NCI-H446 (cell line): ENCODE results near the gene PIP.
"Not testable (repeated sequence)": the region's sequence is repeated elsewhere in the genome, so short reads cannot be mapped to it uniquely, and the experiment has no call there.

Source experiments
- DNase-seq, 2 experiments: peaks; one replicate each; lab custom pipeline; 2025; lab: John Stamatoyannopoulos, UW

PIP gene

DNA sequence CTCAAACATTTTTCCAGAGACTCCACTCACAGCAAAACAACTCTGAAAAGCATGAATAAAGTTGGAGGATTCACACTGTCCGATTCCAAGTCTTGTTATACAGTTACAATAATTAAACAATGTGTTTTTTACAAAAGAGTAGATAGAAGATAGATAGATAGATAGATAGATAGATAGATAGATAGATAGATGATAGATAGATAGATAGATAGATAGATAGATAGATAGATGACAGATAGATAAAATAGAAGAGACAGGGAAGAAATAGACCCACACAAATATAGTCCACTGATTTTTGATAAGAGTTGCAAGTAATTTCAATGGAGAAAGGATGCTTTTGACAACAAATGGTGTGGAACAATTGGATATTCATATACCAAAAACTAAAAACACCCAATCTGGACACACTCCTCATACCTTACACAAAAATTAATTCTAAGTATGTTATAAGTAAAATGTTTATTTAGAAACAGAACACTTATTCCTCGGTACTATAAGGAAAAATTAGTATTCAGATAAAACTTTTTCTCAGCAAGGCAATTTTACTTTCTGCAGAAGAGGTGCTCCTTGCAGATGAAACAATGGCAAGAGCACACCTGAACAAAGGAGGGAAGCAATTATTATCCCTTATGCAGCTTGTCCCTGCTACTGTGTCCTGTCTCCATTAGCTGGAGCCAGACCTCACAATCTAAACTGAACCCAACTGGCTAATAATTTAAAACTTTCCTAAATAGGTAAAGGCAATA, 45.7 kb downstream of the PIP start:
- no peak for DNase-seq

DNA sequence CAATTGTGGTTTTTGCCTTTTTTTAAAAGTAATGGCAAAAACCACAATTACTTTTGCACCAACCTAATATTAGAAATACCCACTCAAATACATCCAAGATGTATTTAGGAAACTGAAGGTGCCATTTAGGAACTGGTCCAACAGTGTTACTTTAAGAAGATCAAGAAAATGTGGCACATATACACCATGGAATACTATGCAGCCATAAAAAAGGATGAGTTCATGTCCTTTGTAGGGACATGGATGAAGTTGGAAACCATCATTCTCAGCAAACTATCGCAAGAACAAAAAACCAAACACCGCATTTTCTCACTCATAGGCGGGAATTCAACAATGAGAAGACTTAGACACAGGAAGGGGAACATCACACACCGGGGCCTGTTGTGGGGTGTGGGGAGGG, 48.9 kb downstream of the PIP start:
- DNase-seq: not testable (repeated sequence)

DNA sequence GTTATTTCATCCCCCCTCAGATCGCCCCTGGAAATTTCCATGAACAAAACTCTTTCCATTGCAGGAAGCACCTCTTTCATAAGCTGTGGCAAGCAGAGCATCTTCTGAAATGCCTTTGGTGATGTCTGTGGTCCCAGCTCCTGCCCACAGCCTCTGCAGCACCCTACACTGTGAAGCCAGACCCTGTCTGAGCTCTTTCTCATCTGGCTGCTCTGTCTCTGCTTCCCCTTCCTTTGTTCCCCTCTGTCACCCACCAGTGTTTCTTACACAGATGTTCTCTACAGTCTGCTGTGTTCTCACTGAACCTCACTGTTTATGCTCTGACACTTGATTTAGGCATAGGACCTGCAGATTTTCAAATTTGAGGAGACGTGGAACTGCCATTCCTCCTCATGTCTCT, 49.5 kb downstream of the PIP start:
- DNase-seq: no peak

DNA sequence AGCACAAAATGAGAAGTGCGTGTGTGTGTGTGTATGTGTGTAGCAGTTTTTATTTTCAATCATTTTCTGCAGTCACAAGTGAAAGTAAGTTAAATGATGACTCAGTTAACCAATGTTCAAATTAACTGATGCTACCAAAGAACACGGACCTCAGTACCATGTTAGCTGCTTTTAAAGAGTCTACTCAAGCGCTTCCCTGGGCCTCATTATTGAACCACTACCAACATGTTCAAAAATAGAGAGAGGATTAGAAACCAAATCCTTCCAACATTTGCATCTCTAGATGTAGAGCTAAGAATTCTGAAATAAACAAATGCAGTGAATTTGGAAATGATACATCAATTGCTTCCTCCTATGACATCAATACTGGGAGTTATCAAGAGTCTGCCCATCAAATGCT, 51.1 kb downstream of the PIP start, which contains the start of gene TAS2R39:
TSS of gene TAS2R39 (plus strand) at position 396 of the 400 bp plus-strand sequence. CDS start at position 396, 0 bp downstream.
- DNase-seq: no peak

DNA sequence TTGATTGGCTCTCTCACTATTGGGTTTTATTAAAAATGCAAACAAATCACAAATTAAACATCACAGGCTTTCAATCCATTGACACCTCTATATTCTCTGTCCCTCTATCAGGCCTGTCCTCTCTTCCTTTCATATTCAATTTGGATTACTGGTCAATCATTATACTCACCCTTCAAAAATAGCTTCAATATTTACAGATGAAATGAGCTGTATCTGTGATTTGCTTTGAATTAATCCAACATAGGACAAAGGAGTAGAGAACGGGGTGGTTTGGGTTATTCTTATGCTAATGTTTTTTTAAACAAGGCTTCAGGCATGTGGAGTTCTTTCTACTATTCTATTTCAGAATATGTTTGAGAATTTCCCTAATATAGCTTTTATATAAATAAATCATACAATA, 53.7 kb downstream of the PIP start:
- no peak for DNase-seq

DNA sequence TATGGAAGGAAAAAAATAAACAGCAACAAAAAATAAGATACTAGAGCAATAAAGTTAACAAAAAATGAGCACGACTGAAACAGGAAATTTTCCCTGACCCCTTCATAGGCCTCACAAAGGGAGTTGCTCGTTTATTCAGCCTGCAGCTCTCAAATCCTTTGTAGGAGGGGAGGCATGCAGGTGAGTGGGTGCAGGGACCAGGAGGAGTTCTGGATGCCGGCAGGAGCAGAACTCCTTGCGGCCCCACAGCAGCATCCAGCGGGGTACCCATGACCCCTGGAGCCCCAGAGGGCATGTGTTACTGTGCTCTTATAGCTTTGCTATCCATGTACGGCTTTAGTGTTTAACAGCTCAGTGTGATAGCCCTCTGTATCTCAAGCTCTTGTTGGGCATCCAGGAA, 57.1 kb downstream of the PIP start:
- DNase-seq: no peak
